K562 (cell line): ENCODE results near the gene KRT76. TPM values are rescaled to one million over a fixed set of nuclear protein-coding genes. Genes with fewer than 3 reads are reported as not detected.

ENCODE experiments used
- ATAC-seq: fragments of 200-7000 bp; cut with Tn5 transposase; 3 replicates; pipeline ENCODE4 v1.9.1; 2020; ENCODE audit warnings: moderate library complexity
- BruUV-seq: library from RNA; stranded (reverse); fragments of 400-500 nt; replicated peaks from 2 replicates; lab custom pipeline; 2021; lab: Mats Ljungman, UMichigan
- CTCF ChIA-PET: fragments of 300-600 bp; formaldehyde crosslinking; extraction: SDS; loops from one replicate; lab custom pipeline; 2021; ENCODE audit warnings: low intra/inter-chr PET ratio; lab: Yijun Ruan, JAX
- POLR2A ChIA-PET: fragments of 300-600, 350-650 bp; sonication (Branson Sonifier 250); formaldehyde crosslinking; extraction: SDS; loops from one replicate; lab custom pipeline; 2021; ENCODE audit warnings: antibody characterized with exemption, inconsistent platforms; lab: Yijun Ruan, JAX
- DNase-seq, 4 experiments: peaks; one replicate each; pipeline versions ENCODE4 v3.0.0 to v3.0.0-alpha.2; 2011 to 2018; ENCODE audit warnings: low spot score in 3 of 4, mixed read lengths in 3 of 4; ENCODE audit errors: extremely low read depth in 1 of 4
- FAIRE-seq: peaks from 2 replicates; lab custom pipeline; 2011; peaks lifted over from hg19 to GRCh38; lab: Jason Lieb, UNC
- H2AFZ ChIP-seq: 2 replicates; pipeline ENCODE4 v1.6.0; 2011; ENCODE audit warnings: low read depth, low read length, control low read depth, inconsistent platforms
- H3K27ac ChIP-seq: fragments of 200-600 bp; 3 replicates; pipeline ENCODE4 v1.8.0; 2011; ENCODE audit warnings: low read depth, mild to moderate bottlenecking, control low read depth, inconsistent platforms, low read length, moderate library complexity, mixed read lengths; ENCODE audit errors: extremely low read depth
- H3K27me3 ChIP-seq, 2 experiments: fragments of 300-600 bp in 1 of 2; 2 replicates in 1 of 2; 3 replicates in 1 of 2; pipeline versions ENCODE4 v1.6.0 to v1.8.0; 2011; ENCODE audit warnings: inconsistent platforms in 2 of 2, low read length in 2 of 2, mild to moderate bottlenecking in 1 of 2, mixed read lengths in 1 of 2, moderate library complexity in 1 of 2; ENCODE audit not compliant: control insufficient read depth in 2 of 2, insufficient read depth in 2 of 2
- H3K36me3 ChIP-seq: fragments of 300-600 bp; 3 replicates; pipeline ENCODE4 v1.8.0; 2011; ENCODE audit warnings: mild to moderate bottlenecking, low read length, inconsistent platforms; ENCODE audit not compliant: control insufficient read depth, insufficient read depth
- H3K4me1 ChIP-seq, 2 experiments: fragments of 200-600 bp in 1 of 2; replicated peaks in 1 of 2; 2 replicates in 1 of 2; 3 replicates in 1 of 2; pipeline versions ENCODE4 v1.5.1 to v1.8.0; 2011; ENCODE audit warnings: inconsistent platforms in 2 of 2, low read length in 2 of 2, mild to moderate bottlenecking in 1 of 2, mixed read lengths in 1 of 2, moderate library complexity in 1 of 2; ENCODE audit not compliant: control insufficient read depth in 2 of 2, insufficient read depth in 2 of 2
- H3K4me2 ChIP-seq: 2 replicates; pipeline ENCODE4 v1.6.1; 2011; ENCODE audit warnings: low read length, control low read depth, inconsistent platforms, mixed read lengths; ENCODE audit not compliant: insufficient read depth
- H3K4me3 ChIP-seq: fragments of 200-600 bp; sonication (generic), shearing (Covaris generic); 2 replicates; pipeline ENCODE4 v1.5.1; 2016; ENCODE audit warnings: control low read depth, inconsistent platforms
- H3K79me2 ChIP-seq: fragments of 200-600 bp; 3 replicates; pipeline ENCODE4 v1.8.0; 2011; ENCODE audit warnings: low read length, inconsistent platforms; ENCODE audit not compliant: control insufficient read depth, insufficient read depth
- H3K9ac ChIP-seq, 2 experiments: 2 replicates each; pipeline versions ENCODE4 v1.6.0 to v1.6.1; 2011; ENCODE audit warnings: low read depth in 2 of 2, low read length in 2 of 2, control low read depth in 1 of 2, inconsistent platforms in 1 of 2, mild to moderate bottlenecking in 1 of 2, mixed read lengths in 1 of 2; ENCODE audit not compliant: insufficient read depth in 1 of 2
- H3K9me1 ChIP-seq: one replicate; pipeline ENCODE4 v1.6.0; 2011; ENCODE audit warnings: inconsistent platforms, mild to moderate bottlenecking, low read length, moderate library complexity; ENCODE audit not compliant: control insufficient read depth, insufficient read depth
- H3K9me3 ChIP-seq: replicated peaks from 2 replicates; pipeline ENCODE4 v1.5.1; 2011; ENCODE audit warnings: low read depth, low read length, inconsistent platforms; ENCODE audit not compliant: control insufficient read depth, insufficient read depth
- H4K20me1 ChIP-seq: replicated peaks from 2 replicates; pipeline ENCODE4 v1.6.1; 2011; ENCODE audit warnings: low read length, inconsistent platforms, mixed read lengths; ENCODE audit not compliant: control insufficient read depth, insufficient read depth
- AFF4 ChIP-seq: sonication (generic); formaldehyde crosslinking; IDR thresholded peaks from 2 replicates; pipeline ENCODE4 v1.8.0; 2023; ENCODE audit warnings: mild to moderate bottlenecking, missing genetic modification reagents
- ARID3B ChIP-seq: fragments of 250-450 bp; sonication (Bioruptor Pico); IDR thresholded peaks from 2 replicates; pipeline ENCODE4 v1.4.0; 2020; ENCODE audit warnings: borderline replicate concordance
- HNRNPL ChIP-seq: fragments of 200-400 bp; formaldehyde crosslinking; IDR thresholded peaks from 2 replicates; pipeline ENCODE4 v1.6.1; 2017; ENCODE audit warnings: low read depth, mild to moderate bottlenecking, low read length
- SMARCB1 ChIP-seq: IDR thresholded peaks from 2 replicates; pipeline ENCODE4 v1.6.1; 2011; ENCODE audit warnings: improper control_type of control experiment, low read depth; ENCODE audit not compliant: insufficient read length
- ZBTB40 ChIP-seq, 2 experiments: fragments of 450-650 bp in 1 of 2; sonication (generic) in 1 of 2; formaldehyde crosslinking in 1 of 2; IDR thresholded peaks; 2 replicates each; pipeline versions ENCODE4 v1.7.1 to v1.9.0; 2016 to 2022; ENCODE audit warnings: inconsistent platforms in 1 of 2, mild to moderate bottlenecking in 1 of 2, missing genetic modification reagents in 1 of 2
- WGBS: fragments of 100-300 bp; shearing (Covaris generic); methylation state at CpG from one replicate; pipeline ENCODE4 v1.1.6; 2016; ENCODE audit warnings: low coverage, mixed read lengths; ENCODE audit not compliant: insufficient coverage; ENCODE audit errors: missing lambda C conversion rate; 5-methylcytosine and 5-hydroxymethylcytosine counted together
- in situ Hi-C: fragments of 300-500 bp; cut with MboI; formaldehyde crosslinking; loops from 4 replicates; pipeline ENCODE4 v1.15.0; 2018; ENCODE audit warnings: inconsistent platforms, mixed read lengths
- intact Hi-C: fragments of 100-400 bp; cut with micrococcal nuclease; formaldehyde crosslinking; loops from 2 replicates; pipeline ENCODE4 v1.14.2; 2022
- polyA plus RNA-seq, 8 experiments: library from polyadenylated mRNA; depleted of rRNA in 4 of 8; stranded (reverse) in 5 of 8; unstranded in 3 of 8; fragments of >200 nt; fragmentation: Nextera tagmentation in 2 of 8; fragmentation: Illumina TruSeq in 1 of 8; extraction: Ambion mirVana in 2 of 8; extraction: Trizol in 1 of 8; gene quantifications; 2 replicates each; pipeline versions ENCODE4 v1.2.1 to v1.2.3, GENCODE V29; 2011 to 2014; ENCODE audit warnings: inconsistent platforms in 1 of 8, missing spikeins in 1 of 8
- total RNA-seq, 7 experiments: library from RNA; depleted of rRNA in 6 of 7; stranded (reverse); fragments of >200 nt in 6 of 7; fragmentation: Illumina TruSeq in 2 of 7; extraction: Trizol in 2 of 7; gene quantifications; 2 replicates each; pipeline versions ENCODE4 v1.2.1 to v1.2.3, GENCODE V29; 2011 to 2021; ENCODE audit warnings: low replicate concordance in 1 of 7

Gene KRT76
- total and polyA plus RNA-seq, 9 of the 15 experiments (the other 6 are each of a cell fraction or from before 2014, with no cell fraction given) = not detected

GRCh38 chr12:52730793-52731192 lies 46.4 kb downstream of the KRT76 start:
- H2AFZ ChIP-seq = no peak overlapping the region
- in situ Hi-C loops = no loop called here
- POLR2A ChIA-PET = no interaction called here
- no TSS peak for BruUV-seq
- peaks cover 31 to 53% of the 10 kb centered on the region in 2 experiments for H3K27me3 ChIP-seq
- intact Hi-C loops = no loop called here
- WGBS = 0% methylated on average over 2 of the region's 2 CpGs
- no peaks in the 10 kb centered on the region for H3K9me1 ChIP-seq
- H3K4me1 ChIP-seq = no peaks in the 10 kb centered on the region
- DNase-seq (no peak), FAIRE-seq (no peak), ATAC-seq (no peak)
- H3K79me2 ChIP-seq = no peaks in the 10 kb centered on the region
- H3K9ac ChIP-seq = no peak overlapping the region
- CTCF ChIA-PET = no interaction called here
- no peaks in the 10 kb centered on the region for H3K9me3 ChIP-seq
- H3K4me3 ChIP-seq = no peak overlapping the region
- H4K20me1 ChIP-seq = 0 out of 2 replicates have a peak, but pooled peaks cover 5% of the 10 kb centered on the region
- H3K4me2 ChIP-seq = no peak overlapping the region
- no peaks in the 10 kb centered on the region for H3K36me3 ChIP-seq
- H3K27ac ChIP-seq = no peak overlapping the region
- TF ChIP-seq HNRNPL (no peak), ARID3B (CRISPR knock-in tag) (no peak), AFF4 (CRISPR knock-in tag) (no peak), ZBTB40 (IDR thresholded peaks at IDR 0.05) (no peak), ZBTB40 (CRISPR knock-in tag; IDR thresholded peaks at IDR 0.05) (no peak), SMARCB1 (no peak)
